GM19463 (cell line): ENCODE results near the gene NSUN4.
A peak's percentile ranks its signal among the peaks of the same experiment; 100 is the strongest.
"Not testable (repeated sequence)": the region's sequence is repeated elsewhere in the genome, so short reads cannot be mapped to it uniquely, and the experiment has no call there.

Experiments
- ATAC-seq: cut with Tn5 transposase; IDR thresholded peaks from one replicate; pipeline ENCODE4 v1.9.1; 2021; ENCODE audit warnings: mild to moderate bottlenecking, moderate library complexity; ENCODE audit not compliant: unreplicated experiment

The NSUN4 gene

DNA sequence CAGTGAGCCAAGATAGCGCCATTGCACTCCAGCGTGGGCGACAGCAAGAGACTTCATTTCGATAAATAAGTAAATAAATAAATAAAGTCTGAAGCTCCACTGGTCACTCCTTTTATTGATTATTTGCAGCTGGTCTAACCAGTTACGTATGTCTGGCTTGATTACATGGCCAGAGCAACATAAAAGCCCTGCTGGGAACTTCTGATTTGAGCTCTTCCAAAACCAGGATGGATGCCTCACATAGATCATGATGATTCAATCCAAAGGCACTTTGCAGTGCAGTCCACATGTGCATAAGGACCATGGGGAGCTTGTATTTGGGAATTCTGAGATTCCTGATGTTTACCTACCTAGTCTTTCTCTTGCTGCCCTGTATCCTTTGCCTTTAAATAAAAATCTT is 24.0 kb downstream of the NSUN4 start:
- no peak for ATAC-seq

GRCh38 chr1:46365796-46366195 is 25.2 kb downstream of the NSUN4 start:
- ATAC-seq, result not testable (repeated sequence)

- no peak for ATAC-seq
Observed at GRCh38 chr1:46367072-46367471, 26.5 kb downstream of the NSUN4 start.

GRCh38 chr1:46367701-46368100 is 27.1 kb downstream of the NSUN4 start:
- ATAC-seq, result not testable (repeated sequence)

DNA sequence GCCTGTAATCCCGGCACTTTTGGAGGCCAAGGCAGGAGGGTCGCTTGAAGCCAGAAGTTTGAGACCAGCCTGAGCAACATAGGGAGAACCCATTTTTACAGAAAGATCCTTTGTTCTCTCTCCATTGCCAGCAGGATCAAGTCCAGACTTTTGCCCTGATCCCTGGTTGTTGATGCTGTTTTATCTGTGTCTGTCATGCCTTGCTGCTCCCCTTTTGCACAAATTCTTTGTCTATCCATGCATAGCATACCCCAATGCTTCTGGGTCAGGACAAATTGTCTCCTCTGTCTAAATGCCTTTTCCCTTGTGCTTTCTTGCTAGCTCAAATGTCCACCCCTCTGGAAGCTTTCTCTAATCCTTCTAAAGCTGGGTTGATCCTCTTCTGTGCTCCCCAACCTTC is 28.2 kb downstream of the NSUN4 start:
- ATAC-seq, result no peak

- ATAC-seq, result peak; percentile 18
Observed at GRCh38 chr1:46369542-46370213, 29.1 kb downstream of the NSUN4 start.

DNA sequence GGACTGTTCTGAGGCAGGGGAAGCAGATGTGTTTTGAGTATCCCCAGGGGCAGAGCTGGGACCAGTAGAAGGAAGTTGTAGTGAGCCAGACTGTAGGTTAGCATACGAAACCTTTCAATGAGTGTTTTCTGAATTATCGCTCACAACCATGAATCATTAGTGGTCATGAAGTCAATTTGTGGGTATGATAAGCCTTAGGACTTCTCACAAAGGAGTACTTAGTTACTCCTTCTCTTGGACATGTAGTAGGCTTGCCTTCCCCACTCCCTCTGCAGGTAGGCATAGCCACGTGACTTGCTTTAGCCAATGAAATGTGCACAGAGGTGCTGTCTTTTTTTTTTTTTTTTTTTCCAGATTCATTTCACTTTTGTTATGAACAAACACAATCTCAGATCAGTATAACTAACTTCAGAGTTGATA is 29.6 kb downstream of the NSUN4 start:
- ATAC-seq, result peak; percentile 78

DNA sequence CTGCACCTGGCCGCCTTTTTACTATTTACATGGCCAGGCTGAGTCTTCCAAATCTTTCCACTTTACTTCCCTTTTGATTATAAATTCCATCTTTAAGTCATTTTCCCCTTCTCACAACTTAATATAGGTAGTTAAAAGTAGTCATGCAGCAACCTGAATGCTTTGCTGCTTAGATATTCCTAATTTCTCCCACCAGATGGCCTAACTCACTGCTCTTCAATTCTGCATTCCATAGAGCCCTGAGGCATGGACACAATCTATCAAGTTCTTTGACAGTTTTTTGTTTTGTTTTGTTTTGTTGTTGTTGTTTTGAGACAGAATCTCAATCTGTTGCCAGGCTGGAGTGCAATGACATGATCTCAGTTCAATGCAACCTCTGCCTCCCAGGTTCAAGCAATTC is 31.8 kb downstream of the NSUN4 start:
- no peak for ATAC-seq

GRCh38 chr1:46379996-46380395 is 39.4 kb downstream of the NSUN4 start:
- no peak for ATAC-seq

DNA sequence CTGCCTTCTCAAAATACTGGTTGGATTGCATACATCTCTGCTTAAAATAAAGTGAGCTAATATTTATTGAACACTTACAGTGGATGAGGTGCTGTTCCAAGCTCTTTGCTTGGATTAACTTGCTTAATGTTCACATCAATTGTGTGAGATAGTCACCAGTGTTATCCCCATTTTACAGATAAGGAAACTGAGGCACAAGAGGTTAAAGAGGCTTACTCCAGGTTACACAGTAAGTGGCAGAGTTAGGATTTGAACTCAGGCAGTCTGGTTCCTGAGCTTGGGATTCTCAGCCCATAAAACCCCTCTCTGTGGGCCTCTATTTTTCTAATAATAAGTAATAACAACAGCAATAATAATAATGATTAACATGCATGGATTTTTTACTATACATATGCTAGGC is 39.9 kb downstream of the NSUN4 start:
- no peak for ATAC-seq

GRCh38 chr1:46393510-46393909 is 52.9 kb downstream of the NSUN4 start:
- no peak for ATAC-seq

DNA sequence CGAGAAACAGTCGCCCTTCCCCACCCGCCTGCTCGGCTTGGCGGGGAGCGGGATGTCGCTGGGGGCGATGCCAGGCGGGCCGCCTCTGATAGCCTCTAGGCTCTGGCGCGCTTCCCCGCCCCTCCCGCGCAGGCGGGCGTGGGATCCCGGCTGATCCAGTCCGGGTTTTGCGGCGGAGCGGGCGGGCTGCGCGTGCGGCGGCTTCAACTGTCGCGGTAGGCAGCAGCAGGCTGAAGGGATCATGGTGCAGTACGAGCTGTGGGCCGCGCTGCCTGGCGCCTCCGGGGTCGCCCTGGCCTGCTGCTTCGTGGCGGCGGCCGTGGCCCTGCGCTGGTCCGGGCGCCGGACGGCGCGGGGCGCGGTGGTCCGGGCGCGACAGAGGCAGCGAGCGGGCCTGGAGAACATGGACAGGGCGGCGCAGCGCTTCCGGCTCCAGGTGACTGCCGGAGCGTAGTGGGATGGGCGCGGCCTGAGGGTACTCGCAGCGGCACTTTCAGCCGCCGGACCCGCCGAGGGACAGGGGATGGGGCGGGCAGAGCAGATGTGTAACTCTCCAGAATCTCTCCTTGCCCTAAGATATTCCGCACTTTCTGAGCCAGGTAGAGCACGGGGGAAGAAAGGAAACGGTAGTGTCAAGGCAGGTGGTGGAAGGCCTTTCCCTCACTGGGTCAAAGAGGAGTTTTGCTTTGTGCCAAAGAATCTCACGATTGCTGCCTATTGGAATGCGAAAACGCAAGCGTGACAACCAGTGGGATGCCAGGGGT is 53.7 kb downstream of the NSUN4 start, which contains the start of gene FAAH:
TSS of gene FAAH (plus strand) at position 210 of the 764 bp plus-strand sequence. CDS start at position 242, 32 bp downstream.
- ATAC-seq, result no peak

GRCh38 chr1:46394872-46395465 is 54.4 kb downstream of the NSUN4 start:
- no peak for ATAC-seq

- no peak for ATAC-seq
Observed at GRCh38 chr1:46396441-46397398, 56.1 kb downstream of the NSUN4 start.

DNA sequence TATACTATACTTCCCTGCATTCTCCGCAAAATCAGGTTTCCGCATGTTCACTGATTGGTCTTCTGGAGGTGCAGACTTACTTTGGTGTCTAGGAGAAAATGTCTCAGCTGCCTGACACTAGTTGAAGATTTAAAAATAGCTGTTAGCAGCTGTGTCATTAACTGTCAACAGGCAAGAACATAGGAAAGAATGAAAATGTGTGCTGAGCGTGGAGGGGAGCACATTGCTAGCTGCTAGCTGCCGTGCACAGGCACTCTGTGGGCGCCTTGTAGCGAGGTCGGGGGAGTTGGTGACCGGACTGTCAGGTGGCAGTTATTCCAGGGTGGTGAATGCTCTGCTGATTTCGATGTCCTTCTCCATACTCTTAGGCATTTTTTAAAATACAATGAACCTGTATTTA is 58.7 kb downstream of the NSUN4 start:
- no peak for ATAC-seq

- ATAC-seq, result no peak
Observed at GRCh38 chr1:46400421-46400820, 59.8 kb downstream of the NSUN4 start.

GRCh38 chr1:46401154-46401913 is 60.7 kb downstream of the NSUN4 start:
- no peak for ATAC-seq

GRCh38 chr1:46401964-46402626 is 61.5 kb downstream of the NSUN4 start:
- ATAC-seq, result no peak

DNA sequence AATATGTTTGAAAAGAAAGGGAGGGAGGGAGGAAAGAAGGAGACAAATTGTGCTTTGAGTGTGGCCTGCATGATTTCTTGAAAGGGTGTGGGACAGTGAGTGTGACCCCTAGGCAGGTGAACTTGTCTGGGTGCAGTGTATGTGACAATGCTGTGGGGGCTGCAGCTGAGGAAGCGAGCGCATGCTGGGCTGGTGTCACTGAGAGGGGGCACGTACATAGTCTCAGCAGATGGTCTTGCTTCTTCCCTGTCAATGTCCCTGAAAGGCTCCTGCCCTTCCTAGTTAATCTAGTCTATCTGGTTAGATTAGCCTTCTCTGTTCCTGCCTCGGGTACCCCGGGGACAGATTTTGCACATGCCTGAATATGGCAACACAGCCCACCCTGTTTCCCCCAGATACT is 63.3 kb downstream of the NSUN4 start:
- no peak for ATAC-seq
